ENCODE results near the gene FBXO8. TPM values are rescaled to one million over a fixed set of nuclear protein-coding genes. Genes with fewer than 3 reads are reported as not detected.

FBXO8 gene
- total RNA-seq, 1 experiment from 2014 or later = 7.5 TPM

DNA sequence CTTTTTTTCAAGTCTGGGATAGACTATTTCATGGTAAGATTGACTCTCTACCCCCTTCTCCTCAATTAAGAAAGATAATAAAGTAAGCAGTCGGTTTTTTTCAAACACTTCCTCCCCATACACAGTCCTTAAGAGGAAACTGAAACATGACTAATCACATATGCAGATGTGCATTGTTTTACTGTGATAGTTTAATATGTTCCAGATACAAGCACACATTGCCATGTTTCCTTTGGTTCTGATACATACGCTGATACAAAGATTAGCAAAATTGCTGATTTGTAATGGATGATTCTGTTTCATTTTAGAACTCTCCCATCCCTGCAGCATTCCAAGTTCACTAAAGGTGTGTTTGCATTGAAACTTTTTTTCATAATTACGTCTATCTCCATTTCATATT is 76.1 kb downstream of the FBXO8 start:
- Mint-ChIP-seq H3K9me3 (no peaks in the 10 kb centered on the region), H3K27ac (no peak overlapping the region), H3K36me3 (no peaks in the 10 kb centered on the region), H3K27me3 (ENCODE audit: low read depth) (peaks cover 47% of the 10 kb centered on the region), H3K4me3 (no peak overlapping the region), H3K4me1 (peaks cover 16% of the 10 kb centered on the region)
- TF ChIP-seq TEAD4 (CRISPR knock-in tag; IDR thresholded peaks at IDR 0.05) (no peak), SMAD4 (CRISPR knock-in tag; IDR thresholded peaks at IDR 0.05) (no peak), ZNF232 (CRISPR knock-in tag; IDR thresholded peaks at IDR 0.05) (no peak), NFYB (CRISPR knock-in tag; conservative IDR thresholded peaks at IDR 0.05; ENCODE audit: low read depth) (no peak), JAZF1 (CRISPR knock-in tag; IDR thresholded peaks at IDR 0.05) (no peak), NR3C1 (CRISPR knock-in tag; conservative IDR thresholded peaks at IDR 0.05; ENCODE audit: low read depth) (no peak)
- TF ChIP-seq, protein P1, sequence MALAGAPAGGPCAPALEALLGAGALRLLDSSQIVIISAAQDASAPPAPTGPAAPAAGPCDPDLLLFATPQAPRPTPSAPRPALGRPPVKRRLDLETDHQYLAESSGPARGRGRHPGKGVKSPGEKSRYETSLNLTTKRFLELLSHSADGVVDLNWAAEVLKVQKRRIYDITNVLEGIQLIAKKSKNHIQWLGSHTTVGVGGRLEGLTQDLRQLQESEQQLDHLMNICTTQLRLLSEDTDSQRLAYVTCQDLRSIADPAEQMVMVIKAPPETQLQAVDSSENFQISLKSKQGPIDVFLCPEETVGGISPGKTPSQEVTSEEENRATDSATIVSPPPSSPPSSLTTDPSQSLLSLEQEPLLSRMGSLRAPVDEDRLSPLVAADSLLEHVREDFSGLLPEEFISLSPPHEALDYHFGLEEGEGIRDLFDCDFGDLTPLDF (CRISPR knock-in tag; IDR thresholded peaks at IDR 0.05) = no peak
- TF ChIP-seq, protein P2, sequence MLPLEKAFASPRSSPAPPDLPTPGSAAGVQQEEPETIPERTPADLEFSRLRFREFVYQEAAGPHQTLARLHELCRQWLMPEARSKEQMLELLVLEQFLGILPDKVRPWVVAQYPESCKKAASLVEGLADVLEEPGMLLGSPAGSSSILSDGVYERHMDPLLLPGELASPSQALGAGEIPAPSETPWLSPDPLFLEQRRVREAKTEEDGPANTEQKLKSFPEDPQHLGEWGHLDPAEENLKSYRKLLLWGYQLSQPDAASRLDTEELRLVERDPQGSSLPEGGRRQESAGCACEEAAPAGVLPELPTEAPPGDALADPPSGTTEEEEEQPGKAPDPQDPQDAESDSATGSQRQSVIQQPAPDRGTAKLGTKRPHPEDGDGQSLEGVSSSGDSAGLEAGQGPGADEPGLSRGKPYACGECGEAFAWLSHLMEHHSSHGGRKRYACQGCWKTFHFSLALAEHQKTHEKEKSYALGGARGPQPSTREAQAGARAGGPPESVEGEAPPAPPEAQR (CRISPR knock-in tag; IDR thresholded peaks at IDR 0.05) = no peak
- TF ChIP-seq, protein P3, sequence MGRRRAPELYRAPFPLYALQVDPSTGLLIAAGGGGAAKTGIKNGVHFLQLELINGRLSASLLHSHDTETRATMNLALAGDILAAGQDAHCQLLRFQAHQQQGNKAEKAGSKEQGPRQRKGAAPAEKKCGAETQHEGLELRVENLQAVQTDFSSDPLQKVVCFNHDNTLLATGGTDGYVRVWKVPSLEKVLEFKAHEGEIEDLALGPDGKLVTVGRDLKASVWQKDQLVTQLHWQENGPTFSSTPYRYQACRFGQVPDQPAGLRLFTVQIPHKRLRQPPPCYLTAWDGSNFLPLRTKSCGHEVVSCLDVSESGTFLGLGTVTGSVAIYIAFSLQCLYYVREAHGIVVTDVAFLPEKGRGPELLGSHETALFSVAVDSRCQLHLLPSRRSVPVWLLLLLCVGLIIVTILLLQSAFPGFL (CRISPR knock-in tag; IDR thresholded peaks at IDR 0.05; ENCODE audit: borderline replicate concordance) = no peak
- ChIA-PET CTCF (no interaction called here), POLR2A (no interaction called here)
- DNase-seq (ENCODE audit: low spot score) (no peak), ATAC-seq (no peak)

DNA sequence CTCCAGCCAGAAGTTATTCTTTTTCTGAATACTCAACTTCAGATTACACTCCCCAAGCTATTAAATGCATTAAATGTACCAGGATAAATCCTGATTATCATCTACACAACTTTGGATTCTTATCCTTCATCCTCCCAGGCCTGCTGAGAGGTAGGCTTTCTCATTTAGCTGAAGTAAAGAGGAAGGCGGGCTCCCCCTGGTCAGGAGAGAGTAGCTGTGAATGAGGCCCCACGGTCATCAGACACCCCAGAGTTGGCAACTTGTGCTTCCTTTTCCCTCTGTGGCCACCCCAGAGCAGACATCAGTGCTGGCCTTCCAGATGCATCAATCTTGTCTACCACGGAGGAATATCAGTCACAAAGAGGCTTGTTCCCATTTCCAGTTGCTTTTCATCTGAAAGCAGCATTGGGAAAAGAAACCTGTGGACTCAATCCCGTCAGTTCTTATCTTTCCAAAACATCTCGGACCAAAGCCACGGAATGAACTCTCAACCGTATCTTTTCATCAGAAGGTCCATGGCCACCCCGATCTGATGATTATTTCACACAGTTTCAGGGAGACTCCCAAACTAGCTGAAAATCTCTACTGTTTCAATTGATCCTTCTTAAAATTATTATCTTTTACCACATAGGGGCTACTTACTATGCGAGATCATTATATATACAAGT is 79.2 kb downstream of the FBXO8 start:
- CTCF ChIA-PET = interaction anchor here (1.0 kb wide), 1 partner anchor 214 kb away, joined by 3 read pairs; no protein-coding TSS in a partner anchor
- peaks cover 5% of the 10 kb centered on the region; the same call in 1 of the 2 replicates for H3K4me1 Mint-ChIP-seq

DNA sequence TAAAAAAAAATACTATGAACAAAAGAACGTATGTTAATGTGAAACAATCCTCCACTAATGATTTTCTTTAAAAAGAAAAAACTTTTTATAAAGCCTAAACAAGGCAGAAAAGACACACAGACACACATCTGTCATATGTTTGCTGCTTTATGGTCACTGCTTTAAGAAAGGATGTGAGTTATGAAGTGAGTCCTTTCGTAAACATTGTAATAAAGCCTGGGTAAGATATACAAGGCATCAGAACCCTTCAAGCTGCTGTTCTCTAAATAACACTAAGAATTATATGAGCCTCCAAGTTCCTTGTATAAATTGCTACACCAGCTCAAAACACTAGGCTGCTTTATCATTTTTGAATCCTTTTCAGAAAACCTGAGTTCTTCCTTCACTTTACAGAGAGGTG is 81.6 kb downstream of the FBXO8 start:
- ChIA-PET CTCF (no interaction called here), POLR2A (no interaction called here)
- Mint-ChIP-seq H3K36me3 (no peaks in the 10 kb centered on the region), H3K27ac (no peak overlapping the region), H3K4me1 (peaks cover 5% of the 10 kb centered on the region; the same call in 1 of the 2 replicates), H3K9me3 (no peaks in the 10 kb centered on the region), H3K27me3 (ENCODE audit: low read depth) (peaks cover 4% of the 10 kb centered on the region; the same call in 1 of the 2 replicates), H3K4me3 (no peak overlapping the region)
- DNase-seq (ENCODE audit: low spot score) (no peak), ATAC-seq (no peak)
- TF ChIP-seq, protein P4, sequence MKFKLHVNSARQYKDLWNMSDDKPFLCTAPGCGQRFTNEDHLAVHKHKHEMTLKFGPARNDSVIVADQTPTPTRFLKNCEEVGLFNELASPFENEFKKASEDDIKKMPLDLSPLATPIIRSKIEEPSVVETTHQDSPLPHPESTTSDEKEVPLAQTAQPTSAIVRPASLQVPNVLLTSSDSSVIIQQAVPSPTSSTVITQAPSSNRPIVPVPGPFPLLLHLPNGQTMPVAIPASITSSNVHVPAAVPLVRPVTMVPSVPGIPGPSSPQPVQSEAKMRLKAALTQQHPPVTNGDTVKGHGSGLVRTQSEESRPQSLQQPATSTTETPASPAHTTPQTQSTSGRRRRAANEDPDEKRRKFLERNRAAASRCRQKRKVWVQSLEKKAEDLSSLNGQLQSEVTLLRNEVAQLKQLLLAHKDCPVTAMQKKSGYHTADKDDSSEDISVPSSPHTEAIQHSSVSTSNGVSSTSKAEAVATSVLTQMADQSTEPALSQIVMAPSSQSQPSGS (CRISPR knock-in tag; IDR thresholded peaks at IDR 0.05; ENCODE audit: borderline replicate concordance, low read depth) = no peak
- TF ChIP-seq, protein P5, sequence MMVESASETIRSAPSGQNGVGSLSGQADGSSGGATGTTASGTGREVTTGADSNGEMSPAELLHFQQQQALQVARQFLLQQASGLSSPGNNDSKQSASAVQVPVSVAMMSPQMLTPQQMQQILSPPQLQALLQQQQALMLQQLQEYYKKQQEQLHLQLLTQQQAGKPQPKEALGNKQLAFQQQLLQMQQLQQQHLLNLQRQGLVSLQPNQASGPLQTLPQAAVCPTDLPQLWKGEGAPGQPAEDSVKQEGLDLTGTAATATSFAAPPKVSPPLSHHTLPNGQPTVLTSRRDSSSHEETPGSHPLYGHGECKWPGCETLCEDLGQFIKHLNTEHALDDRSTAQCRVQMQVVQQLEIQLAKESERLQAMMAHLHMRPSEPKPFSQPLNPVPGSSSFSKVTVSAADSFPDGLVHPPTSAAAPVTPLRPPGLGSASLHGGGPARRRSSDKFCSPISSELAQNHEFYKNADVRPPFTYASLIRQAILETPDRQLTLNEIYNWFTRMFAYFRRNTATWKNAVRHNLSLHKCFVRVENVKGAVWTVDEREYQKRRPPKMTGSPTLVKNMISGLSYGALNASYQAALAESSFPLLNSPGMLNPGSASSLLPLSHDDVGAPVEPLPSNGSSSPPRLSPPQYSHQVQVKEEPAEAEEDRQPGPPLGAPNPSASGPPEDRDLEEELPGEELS (CRISPR knock-in tag; IDR thresholded peaks at IDR 0.05) = no peak
- no peak for TF ChIP-seq SMAD3 (CRISPR knock-in tag; IDR thresholded peaks at IDR 0.05; ENCODE audit: borderline replicate concordance)
- no peak for TF ChIP-seq GRHL2 (CRISPR knock-in tag; IDR thresholded peaks at IDR 0.05; ENCODE audit: insufficient replicate concordance, severe bottlenecking)
- TF ChIP-seq ZNF317 (CRISPR knock-in tag; IDR thresholded peaks at IDR 0.05; ENCODE audit: borderline replicate concordance, low read depth) = no peak
- TF ChIP-seq, protein P6, sequence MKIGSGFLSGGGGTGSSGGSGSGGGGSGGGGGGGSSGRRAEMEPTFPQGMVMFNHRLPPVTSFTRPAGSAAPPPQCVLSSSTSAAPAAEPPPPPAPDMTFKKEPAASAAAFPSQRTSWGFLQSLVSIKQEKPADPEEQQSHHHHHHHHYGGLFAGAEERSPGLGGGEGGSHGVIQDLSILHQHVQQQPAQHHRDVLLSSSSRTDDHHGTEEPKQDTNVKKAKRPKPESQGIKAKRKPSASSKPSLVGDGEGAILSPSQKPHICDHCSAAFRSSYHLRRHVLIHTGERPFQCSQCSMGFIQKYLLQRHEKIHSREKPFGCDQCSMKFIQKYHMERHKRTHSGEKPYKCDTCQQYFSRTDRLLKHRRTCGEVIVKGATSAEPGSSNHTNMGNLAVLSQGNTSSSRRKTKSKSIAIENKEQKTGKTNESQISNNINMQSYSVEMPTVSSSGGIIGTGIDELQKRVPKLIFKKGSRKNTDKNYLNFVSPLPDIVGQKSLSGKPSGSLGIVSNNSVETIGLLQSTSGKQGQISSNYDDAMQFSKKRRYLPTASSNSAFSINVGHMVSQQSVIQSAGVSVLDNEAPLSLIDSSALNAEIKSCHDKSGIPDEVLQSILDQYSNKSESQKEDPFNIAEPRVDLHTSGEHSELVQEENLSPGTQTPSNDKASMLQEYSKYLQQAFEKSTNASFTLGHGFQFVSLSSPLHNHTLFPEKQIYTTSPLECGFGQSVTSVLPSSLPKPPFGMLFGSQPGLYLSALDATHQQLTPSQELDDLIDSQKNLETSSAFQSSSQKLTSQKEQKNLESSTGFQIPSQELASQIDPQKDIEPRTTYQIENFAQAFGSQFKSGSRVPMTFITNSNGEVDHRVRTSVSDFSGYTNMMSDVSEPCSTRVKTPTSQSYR (CRISPR knock-in tag; IDR thresholded peaks at IDR 0.05) = no peak

More for the DNA sequence above, 79.2 kb downstream of the FBXO8 start:
- ATAC-seq (0 out of 2 replicates have a peak, but pooled peaks have one; percentile 38), DNase-seq (ENCODE audit: low spot score) (no peak)
- no peak for TF ChIP-seq ZNF219 (CRISPR knock-in tag; IDR thresholded peaks at IDR 0.05; ENCODE audit: borderline replicate concordance)
- peaks cover 17% of the 10 kb centered on the region for H3K27me3 Mint-ChIP-seq (ENCODE audit: low read depth)
- no peaks in the 10 kb centered on the region for H3K36me3 Mint-ChIP-seq
- H3K27ac Mint-ChIP-seq = no peak overlapping the region
- POLR2A ChIA-PET = no interaction called here
- H3K4me3 Mint-ChIP-seq = no peak overlapping the region
- no peaks in the 10 kb centered on the region for H3K9me3 Mint-ChIP-seq

Measured in WTC11 (cell line).